ENCODE results near the gene ITIH1.
"Not testable (repeated sequence)": the region's sequence is repeated elsewhere in the genome, so short reads cannot be mapped to it uniquely, and the experiment has no call there.

Gene ITIH1, protein sequence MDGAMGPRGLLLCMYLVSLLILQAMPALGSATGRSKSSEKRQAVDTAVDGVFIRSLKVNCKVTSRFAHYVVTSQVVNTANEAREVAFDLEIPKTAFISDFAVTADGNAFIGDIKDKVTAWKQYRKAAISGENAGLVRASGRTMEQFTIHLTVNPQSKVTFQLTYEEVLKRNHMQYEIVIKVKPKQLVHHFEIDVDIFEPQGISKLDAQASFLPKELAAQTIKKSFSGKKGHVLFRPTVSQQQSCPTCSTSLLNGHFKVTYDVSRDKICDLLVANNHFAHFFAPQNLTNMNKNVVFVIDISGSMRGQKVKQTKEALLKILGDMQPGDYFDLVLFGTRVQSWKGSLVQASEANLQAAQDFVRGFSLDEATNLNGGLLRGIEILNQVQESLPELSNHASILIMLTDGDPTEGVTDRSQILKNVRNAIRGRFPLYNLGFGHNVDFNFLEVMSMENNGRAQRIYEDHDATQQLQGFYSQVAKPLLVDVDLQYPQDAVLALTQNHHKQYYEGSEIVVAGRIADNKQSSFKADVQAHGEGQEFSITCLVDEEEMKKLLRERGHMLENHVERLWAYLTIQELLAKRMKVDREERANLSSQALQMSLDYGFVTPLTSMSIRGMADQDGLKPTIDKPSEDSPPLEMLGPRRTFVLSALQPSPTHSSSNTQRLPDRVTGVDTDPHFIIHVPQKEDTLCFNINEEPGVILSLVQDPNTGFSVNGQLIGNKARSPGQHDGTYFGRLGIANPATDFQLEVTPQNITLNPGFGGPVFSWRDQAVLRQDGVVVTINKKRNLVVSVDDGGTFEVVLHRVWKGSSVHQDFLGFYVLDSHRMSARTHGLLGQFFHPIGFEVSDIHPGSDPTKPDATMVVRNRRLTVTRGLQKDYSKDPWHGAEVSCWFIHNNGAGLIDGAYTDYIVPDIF

DNA sequence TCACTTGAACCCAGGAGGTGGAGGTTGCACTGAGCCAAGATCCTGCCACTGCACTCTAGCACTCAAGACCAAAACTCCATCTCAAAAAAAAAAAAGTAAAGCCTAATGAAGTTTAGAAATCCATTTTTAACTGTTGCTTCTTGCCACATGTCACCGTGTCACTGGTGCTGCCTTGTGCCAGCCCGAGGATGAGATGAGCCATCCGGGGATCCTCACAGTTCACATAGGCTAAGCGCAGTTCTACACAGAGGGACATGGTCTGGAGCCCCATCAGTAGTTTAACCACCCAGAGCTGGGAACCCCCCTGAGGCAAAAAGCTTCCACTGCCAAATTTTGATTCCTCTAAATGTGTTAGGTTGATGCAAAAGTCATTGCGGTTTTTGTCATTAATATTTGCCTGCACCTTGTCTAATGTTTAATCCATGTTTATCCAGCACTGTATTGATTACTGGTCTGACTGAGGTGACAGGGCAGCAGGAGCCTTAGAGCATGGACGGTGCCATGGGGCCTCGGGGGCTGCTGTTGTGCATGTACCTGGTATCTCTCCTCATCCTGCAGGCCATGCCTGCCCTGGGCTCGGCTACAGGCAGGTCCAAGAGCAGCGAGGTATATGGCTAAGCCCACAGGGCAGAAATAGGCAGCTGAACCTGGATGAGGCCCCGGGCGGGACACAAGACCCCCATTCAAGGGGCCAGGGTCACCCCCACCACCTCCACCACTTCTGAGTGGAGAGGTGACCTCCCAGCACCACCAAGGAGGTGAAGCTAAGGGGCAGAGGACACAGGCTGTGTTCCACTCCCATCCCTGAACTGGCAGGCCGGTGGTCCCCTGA lies at the start of gene ITIH1:
ITIH1 (plus strand) TSS at position 473 of the 832 bp plus-strand sequence; CDS start at position 490, 17 bp downstream.
- no peak for DNase-seq

DNA sequence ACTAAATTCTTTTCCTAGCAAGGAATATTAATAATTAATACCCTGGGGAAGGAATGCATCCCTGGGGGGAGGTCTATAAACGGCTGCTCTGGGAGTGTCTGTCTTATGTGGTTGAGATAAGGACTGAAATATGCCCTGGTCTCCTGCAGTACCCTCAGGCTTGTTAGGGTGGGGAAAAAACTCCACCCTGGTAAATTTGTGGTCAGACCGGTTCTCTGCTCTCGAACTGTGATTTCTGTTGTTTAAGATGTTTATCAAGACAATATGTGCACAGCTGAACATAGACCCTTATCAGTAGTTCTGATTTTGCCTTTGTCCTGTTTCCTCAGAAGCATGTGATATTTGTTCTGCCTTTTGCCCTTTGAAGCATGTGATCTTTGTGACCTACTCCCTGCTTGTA lies 48.6 kb upstream of the ITIH1 start:
- not testable (repeated sequence) for DNase-seq

DNA sequence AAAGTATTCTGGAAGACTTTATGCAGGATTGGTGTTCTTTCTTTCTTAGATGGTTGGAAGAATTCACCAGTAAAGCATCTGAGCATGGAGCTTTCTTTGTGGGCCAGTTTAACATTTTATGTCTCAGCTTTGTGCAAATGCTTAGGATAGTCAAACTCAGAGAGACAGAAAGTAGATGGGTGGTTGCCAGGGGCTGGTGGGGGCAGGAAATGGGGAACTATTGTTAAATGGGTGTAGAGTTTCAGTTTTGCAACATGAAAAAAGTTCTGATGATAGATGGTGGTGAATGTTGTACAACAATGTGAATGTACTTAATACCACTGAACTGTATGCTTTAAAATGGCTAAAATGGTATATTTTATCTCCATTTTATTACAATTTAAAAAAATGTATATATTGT lies 46.7 kb upstream of the ITIH1 start:
- no peak for DNase-seq

DNA sequence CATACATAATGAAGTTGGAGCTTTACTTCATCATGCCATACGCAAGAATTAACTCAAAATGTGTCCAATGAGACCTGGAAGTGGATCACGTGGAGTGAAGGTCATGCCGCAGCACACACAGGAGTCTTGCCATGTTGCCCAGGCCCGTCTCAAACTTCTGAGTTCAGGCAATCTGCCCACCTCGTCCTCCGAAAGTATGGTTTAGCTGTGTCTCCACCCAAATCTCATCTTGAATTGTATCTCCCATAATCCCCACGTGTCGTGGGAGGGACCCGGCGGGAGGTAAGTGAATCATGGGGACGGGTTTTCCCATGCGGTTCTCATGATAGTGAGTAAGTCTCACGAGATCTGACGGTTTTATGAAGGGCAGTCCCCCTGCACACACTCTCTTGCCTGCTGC lies 45.8 kb upstream of the ITIH1 start:
- DNase-seq, result no peak

DNA sequence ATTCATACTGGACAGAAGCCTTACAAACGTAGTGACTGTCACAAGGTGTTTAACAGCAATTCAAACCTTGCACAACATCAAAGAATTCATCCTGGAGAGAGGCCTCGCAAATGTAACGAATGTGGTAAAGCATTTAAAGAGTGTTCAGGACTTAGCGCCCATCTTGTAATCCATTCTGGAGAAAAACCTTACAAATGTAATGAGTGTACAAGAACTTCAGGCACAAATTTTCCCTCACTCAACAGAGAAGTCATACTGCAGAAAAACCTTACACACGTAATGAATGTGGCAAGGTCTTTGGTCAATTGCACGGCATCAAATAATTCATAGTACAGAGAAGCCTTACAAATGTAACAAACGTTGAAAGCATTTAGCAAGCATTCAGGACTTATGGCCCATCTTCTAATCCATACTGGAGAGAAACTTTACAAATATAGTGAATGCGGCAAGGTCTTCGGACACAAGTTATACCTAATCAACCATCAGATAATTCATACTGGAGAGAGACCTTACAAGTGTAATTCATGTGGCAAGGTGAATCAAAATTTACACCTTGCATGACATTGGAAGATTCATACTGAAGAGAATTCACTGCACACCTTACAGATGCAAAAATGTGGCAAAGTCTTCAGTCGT lies 44.0 kb upstream of the ITIH1 start:
- DNase-seq, result no peak

DNA sequence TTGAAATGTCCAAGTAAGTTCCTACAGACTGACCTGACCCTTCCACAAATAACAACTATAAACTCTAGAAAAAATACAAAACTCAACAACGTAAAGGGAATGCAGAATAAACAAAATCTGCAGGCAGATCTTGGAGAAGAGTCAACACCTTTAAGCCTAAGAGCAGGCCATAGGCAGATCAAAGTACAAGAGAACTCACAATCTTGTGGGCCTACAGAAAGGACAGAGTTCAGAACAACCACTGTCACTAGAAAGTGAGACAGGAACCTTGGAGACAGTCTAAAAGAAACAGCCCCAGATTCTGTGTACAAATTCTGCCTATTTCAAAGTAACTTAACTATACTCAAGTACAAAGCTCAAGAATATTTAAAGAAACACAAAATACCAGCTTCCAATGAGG lies 37.7 kb upstream of the ITIH1 start:
- DNase-seq, result no peak

DNA sequence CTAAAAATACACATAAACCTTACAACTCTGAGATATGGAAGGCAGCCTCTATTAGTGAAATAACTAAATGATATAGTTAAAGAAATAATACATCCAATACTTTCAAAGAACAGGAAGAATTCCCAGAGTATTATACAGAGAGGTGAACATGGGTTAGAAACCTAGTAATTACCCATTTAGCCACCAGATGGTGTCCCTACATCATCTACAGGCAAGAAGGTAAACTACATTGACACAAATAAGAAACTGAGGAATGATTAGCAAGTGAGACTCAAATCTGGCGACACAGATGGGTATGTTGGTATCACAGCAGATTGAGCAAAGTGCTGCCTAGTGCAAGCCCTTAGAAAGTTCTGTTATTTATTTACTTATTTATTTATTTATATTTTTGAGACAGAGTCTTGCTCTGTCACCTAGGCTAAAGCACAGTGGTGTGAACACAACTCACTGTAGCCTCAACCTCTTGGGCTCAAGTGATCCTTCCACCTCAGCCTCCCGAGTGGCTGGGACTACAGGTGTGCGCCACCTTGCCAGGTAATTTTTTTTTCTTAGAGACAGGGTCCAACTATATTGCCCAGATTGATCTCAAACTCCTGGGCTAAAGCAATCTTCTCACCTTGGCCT lies 34.9 kb upstream of the ITIH1 start:
- DNase-seq, result no peak

DNA sequence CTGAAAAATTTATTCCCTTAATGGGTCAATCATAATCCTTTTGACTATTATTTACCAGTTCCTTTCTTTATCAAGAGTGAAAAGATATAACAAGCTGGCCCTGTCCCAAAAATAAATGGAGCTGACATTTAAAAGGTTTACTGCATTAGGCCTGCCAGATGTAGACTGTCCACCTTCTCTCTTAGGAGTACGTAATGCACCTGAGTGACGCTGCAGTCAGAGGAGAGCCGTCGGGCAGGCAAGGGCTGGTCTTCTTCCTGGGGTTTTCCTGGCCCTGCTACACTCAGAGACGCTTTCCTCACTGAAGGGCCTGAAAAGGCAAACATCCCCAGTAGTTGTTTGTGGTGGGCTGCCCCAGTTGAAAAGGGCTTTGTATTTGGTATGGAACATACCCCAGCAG lies 34.2 kb upstream of the ITIH1 start:
- DNase-seq, result no peak

DNA sequence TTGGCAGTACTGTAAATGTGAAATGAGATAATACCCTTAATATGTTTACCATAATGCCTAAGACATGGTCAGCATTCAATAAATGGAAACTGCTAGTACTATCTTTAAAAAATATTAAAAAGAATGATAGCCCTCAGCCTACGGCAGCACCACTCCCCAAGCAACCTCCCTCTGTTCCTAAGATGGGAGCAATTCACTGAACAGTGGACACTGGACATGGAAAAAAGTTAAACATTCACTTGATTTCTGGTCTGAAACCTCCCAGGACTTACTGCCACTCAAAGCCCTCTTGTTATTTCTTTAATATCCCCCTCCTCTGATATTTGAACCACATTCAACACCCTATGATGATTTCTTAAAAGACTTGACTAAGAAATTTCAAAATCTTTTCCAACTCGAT lies 33.7 kb upstream of the ITIH1 start:
- no peak for DNase-seq

DNA sequence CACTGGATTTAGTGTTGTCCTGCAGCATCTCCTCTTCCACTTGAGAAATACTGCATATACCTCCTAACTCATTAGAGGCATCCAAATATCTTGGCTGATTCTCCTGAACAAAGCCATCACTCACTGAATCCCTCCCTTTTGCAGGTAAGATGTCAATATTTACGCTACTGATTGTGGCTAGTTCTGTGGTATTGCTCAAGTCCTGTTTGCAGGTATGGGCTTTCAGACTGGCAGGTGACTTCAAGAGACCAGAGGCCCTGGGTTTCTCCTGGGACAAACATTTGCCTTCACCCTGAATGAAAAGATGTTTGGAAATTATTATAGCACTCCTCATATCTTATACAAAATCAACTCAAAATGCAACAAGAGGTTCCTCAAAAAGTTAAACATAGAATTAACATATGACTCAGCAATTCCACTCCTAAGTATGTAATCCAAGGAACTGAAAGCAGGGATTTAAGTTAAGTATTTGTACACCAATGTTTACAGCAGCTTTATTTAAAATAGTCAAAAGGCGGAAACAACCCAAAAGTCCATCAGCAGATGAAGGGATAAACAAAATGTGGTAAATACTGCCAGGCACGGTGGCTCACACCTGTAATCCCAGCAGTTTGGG lies 25.2 kb upstream of the ITIH1 start:
- DNase-seq, result no peak

DNA sequence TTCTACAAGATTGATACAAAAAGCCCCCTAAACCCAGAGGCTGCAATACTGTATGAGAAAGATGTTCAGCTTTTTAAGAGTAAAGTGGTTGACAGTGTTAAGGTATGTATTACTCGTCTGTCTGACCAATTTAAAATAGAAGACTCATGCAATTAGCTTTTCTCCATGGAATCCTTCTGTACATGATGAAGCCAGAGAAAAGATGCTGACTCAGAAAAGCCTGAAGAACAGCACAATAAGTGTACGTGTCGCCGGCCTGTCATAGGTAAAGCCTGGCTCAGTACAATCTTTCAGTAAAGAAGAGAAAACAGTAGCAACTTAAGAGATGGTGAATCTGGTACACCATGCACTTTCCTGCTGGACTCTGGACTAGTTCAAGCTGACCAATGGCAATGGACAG lies 23.0 kb upstream of the ITIH1 start:
- no peak for DNase-seq

DNA sequence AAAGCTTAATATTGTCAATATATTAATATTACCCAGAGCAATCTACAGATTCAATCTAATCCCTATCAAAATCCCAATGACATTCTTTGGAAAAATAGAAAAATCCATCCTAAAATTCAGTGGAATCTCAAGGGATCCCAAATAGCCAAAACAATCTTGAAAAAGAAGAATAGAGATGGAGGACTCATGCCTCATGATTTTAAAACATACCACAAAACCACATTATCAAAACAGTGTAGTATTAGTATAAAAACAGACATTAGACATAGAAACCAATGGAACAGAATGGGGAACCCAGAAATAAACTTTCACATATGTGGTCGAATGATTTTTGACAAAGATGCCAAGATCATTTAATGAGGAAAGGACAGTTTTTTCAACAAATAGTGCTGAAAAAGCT lies 21.3 kb upstream of the ITIH1 start:
- DNase-seq, result no peak

DNA sequence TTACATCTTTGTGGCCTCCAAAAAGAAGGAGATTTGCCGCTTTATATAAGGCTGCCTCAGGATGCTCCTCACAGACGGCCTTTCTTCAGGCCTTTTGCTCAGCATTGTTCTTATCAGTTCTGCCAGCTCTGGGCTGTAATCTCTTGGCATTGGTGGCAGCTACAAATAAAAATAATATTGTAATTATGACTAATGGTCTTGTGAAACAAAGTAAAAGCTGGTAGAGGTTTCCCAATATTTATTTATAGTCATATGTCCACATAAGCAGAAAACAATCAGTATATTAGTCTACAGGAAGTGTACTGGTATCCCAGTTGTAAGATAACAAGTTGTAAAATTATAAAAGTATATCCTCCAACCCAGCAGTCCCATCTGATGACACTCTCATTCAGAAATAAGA lies 13.9 kb upstream of the ITIH1 start:
- no peak for DNase-seq

DNA sequence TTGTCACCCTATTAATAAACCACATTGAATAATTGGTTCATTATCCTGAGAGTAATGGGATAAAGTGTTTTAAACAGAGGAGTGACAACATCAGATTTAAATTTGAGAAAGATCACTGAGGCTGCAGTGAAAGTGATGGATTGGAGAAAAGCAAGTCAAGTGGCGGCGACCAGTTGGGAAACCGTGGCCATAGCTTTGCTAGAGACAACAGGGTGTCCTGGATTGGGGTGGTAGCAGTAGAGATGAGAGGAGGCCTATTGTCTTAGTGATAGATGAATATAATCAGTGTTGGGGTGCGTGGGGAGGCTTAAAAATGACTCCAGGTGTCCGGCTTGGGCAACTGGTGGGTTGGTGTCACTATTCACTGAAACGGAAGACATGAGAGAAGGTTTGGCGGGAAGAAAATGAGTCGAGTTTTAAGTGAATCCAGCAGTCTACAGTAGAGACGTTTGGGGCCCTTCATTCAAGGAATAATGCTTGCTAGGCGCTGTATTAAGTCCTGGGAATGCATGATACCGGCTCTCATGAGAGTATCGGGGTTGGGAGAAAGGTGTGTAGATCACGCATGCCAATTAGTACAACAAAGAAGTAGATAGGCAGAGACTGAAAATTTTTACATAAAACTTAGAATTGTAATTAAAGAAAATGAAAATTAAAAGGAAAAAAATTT lies 7.5 kb upstream of the ITIH1 start:
- DNase-seq, result no peak

DNA sequence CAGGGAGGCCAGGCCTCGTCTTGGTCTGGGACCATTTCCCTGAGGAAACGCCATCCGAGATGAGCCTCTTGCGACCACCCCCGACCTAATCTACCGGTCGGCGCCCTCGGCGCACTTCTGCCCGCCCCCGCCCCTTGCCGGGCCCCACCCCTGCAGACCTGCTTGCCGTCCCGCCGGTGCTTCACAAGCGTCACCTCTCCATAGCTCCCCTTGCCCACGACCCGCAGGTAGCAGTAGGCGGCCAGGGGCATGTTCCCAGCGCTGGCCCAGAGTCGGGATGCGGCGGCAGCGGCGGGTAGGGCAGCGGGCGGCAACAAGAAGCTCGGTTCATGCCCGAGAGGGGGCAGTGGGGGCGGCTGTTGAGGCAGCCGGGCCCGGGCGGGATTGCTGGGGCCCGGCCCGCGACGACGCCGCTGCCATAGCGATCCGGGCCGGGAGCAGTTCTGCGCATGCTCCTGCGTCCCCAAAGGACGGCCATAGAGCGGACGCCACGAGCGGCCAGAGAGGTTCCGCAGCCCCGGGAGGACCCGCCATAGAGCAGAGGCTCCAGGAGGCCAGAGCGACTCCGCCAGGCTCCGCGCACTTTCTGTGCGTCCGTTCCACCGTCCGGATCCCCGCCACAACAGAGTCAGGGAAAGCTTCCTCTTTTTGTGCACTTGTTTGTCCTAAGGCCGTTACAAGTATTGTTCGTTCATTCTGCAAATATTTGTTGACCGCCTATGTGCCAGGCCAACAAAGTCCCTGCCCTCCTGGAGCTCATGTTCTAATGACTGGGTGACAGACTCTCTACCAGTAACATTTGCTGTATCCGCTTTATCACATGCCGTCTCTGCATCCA lies 6.7 kb upstream of the ITIH1 start, which contains the start of gene NEK4:
NEK4 (minus strand) TSS at position 445 of the 838 bp plus-strand sequence; CDS start at position 251, 194 bp downstream.
- DNase-seq, result peak; percentile 93

DNA sequence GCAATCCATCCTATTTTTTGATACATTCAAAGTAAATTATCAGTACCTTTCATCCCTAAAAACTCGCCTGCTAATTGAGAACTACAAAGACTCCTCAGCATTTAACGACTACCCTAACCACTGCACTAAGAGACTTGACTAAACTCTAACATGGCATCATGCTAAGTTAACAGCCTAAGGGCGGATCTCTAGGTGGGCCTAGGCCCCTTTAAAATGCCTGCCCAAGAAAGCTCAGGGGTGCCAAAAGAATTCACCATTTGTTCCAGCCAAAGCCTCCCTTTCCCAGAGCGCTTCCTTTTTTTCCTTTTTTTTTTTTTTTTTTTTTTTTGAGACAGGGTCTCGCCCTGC lies 6.1 kb upstream of the ITIH1 start:
- DNase-seq, result no peak

DNA sequence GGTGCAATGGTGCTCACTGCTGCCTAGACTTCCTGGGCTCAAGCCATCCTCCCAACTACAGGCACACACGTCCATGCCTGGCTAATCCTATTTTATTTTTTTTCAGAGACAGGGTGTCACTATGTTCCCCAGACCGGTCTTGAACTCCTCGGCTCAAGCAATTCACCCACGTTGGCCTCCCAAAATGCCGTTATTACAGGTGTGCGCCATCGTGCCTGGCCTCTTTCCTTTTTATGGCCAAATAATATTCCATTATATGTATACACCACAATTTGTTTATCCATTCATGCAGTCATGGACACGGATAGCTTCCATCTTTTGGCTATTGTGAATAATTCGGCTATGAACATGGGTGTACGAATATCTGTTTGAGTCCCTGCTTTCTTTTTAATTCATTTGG lies 5.7 kb upstream of the ITIH1 start:
- DNase-seq, result no peak

DNA sequence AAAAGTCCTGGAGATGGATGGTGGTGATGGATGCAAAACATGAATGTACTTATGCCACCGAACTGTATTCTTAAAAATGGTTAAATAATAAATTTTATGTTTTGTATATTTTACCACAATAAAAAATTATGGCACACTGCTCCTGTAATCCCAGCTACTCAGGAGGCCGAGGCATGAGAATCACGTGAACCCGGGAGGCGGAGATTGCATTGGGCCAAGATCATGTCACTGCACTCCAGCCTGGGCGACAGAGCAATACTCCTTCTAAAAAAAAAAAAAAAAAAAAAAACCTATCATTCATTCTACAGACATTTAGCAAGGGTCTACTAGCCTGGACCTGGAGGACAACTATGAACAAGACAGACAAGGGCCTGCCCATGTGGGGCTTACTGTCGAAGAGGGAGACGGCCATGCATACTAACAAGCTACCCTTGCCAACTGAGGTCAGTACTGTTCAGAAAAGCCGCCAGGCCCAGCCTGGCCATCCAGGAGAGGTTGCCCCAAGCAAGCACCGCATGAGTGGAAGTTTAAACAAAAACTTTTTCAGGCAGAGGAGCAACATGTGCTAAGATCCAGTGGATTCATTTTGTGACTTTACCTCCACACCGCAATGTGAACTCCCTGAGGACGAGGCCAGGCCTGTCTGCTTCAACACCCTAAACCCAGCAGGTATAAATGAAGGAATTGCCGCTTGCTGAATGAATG lies 3.9 kb upstream of the ITIH1 start:
- DNase-seq, result no peak

DNA sequence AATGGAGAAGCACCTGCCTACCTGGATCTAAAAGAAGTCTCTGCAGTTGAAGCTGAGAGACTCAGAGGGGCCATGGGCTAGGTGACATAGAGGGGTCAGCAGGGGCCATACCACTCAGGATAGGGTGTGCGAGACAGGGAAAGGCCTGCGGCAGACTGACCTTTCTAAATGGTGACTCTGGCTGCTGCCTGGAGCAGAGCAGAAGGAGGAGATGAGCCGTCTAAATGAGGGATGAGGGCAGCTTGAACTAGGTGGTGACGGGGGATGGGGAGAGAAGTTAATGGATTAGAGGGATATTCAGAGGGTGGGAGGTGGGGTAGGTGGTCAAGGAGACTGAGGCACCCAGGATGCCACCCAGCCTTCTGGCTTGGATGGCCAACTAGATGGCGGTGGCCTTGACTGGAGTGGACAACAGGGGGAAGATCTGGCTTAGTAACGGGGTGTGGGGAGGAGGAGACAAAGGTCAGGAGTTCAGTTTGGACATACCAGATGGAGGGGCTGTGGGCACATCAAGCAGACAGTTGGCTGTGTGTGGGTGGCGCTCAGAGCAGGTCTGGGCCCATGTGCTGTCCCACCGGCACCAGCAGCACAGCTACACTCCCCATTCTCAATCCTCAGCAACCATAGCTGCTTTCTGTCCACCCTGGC lies 3.2 kb upstream of the ITIH1 start:
- no peak for DNase-seq
